H9 (cell line): Measurements from ENCODE around the gene ERC2. TPM values are rescaled to one million over a fixed set of nuclear protein-coding genes. Genes with fewer than 3 reads are reported as not detected.

ENCODE experiments used
- DNase-seq: peaks from one replicate; pipeline ENCODE4 v3.0.0-alpha.2; 2017
- H2AFZ ChIP-seq: one replicate; pipeline ENCODE4 v1.6.1; 2013; ENCODE audit warnings: mild to moderate bottlenecking, low read length, control low read depth, moderate library complexity
- H2AK5ac ChIP-seq: 2 replicates; pipeline ENCODE4 v1.6.1; 2013; ENCODE audit warnings: low read length, control low read depth, mixed read lengths; ENCODE audit not compliant: insufficient read length
- H2BK120ac ChIP-seq: one replicate; pipeline ENCODE4 v1.6.1; 2013; ENCODE audit warnings: low read depth, mild to moderate bottlenecking, low read length, control low read depth, inconsistent platforms; ENCODE audit not compliant: poor library complexity, severe bottlenecking
- H2BK12ac ChIP-seq: 2 replicates; pipeline ENCODE4 v1.6.1; 2013; ENCODE audit warnings: low read length, control low read depth, mixed read lengths, low read depth; ENCODE audit not compliant: insufficient read length
- H2BK15ac ChIP-seq: 2 replicates; pipeline ENCODE4 v1.6.1; 2013; ENCODE audit warnings: low read depth, low read length, control low read depth
- H2BK20ac ChIP-seq: one replicate; pipeline ENCODE4 v1.6.1; 2013; ENCODE audit warnings: low read depth, mild to moderate bottlenecking, low read length, control low read depth, inconsistent platforms; ENCODE audit not compliant: poor library complexity, severe bottlenecking
- H2BK5ac ChIP-seq: 2 replicates; pipeline ENCODE4 v1.6.1; 2013; ENCODE audit warnings: low read length, control low read depth, mixed read lengths; ENCODE audit not compliant: insufficient read length
- H3K14ac ChIP-seq: 2 replicates; pipeline ENCODE4 v1.6.1; 2013; ENCODE audit warnings: low read length, control low read depth; ENCODE audit not compliant: insufficient read depth
- H3K18ac ChIP-seq: 2 replicates; pipeline ENCODE4 v1.6.1; 2013; ENCODE audit warnings: low read depth, mild to moderate bottlenecking, mixed read lengths, low read length, control low read depth; ENCODE audit not compliant: insufficient read length
- H3K23ac ChIP-seq: 2 replicates; pipeline ENCODE4 v1.6.1; 2013; ENCODE audit warnings: low read length, control low read depth, mixed read lengths, low read depth; ENCODE audit not compliant: insufficient read length
- H3K23me2 ChIP-seq: 2 replicates; pipeline ENCODE4 v1.6.1; 2013; ENCODE audit warnings: low read depth, mild to moderate bottlenecking, mixed read lengths, low read length, control low read depth; ENCODE audit not compliant: insufficient read length, poor library complexity, severe bottlenecking
- H3K27ac ChIP-seq: 2 replicates; pipeline ENCODE4 v1.5.1; 2013; ENCODE audit warnings: low read length, control low read depth, mixed read lengths, low read depth; ENCODE audit not compliant: insufficient read length
- H3K27me3 ChIP-seq: 2 replicates; pipeline ENCODE4 v1.6.1; 2013; ENCODE audit warnings: low read length, control low read depth, inconsistent platforms; ENCODE audit not compliant: insufficient read depth
- H3K4ac ChIP-seq: 2 replicates; pipeline ENCODE4 v1.6.1; 2013; ENCODE audit warnings: low read depth, mild to moderate bottlenecking, control low read depth, inconsistent platforms, low read length, moderate library complexity
- H3K4me1 ChIP-seq: 2 replicates; pipeline ENCODE4 v1.6.1; 2013; ENCODE audit warnings: low read length, control low read depth, inconsistent platforms; ENCODE audit not compliant: insufficient read depth
- H3K4me2 ChIP-seq: 2 replicates; pipeline ENCODE4 v1.6.1; 2013; ENCODE audit warnings: low read length, control low read depth, mixed read lengths; ENCODE audit not compliant: insufficient read length, insufficient read depth
- H3K56ac ChIP-seq: 2 replicates; pipeline ENCODE4 v1.6.1; 2013; ENCODE audit warnings: low read depth, mild to moderate bottlenecking, mixed read lengths, low read length, control low read depth; ENCODE audit not compliant: insufficient read length
- H3K79me1 ChIP-seq: 2 replicates; pipeline ENCODE4 v1.6.1; 2013; ENCODE audit warnings: low read depth, mild to moderate bottlenecking, moderate library complexity, low read length, control low read depth, inconsistent platforms; ENCODE audit not compliant: insufficient read depth, poor library complexity, severe bottlenecking
- H3K79me2 ChIP-seq: 2 replicates; pipeline ENCODE4 v1.6.1; 2013; ENCODE audit warnings: low read length, control low read depth, inconsistent platforms; ENCODE audit not compliant: insufficient read depth
- H3K9ac ChIP-seq: 2 replicates; pipeline ENCODE4 v1.6.1; 2013; ENCODE audit warnings: low read length, control low read depth, mixed read lengths; ENCODE audit not compliant: insufficient read length; ENCODE audit errors: extremely low read depth
- H3K9me3 ChIP-seq: one replicate; pipeline ENCODE4 v1.6.1; 2013; ENCODE audit warnings: low read depth, low read length, inconsistent platforms; ENCODE audit not compliant: control insufficient read depth
- H3T11ph ChIP-seq: one replicate; pipeline ENCODE4 v1.6.1; 2013; ENCODE audit warnings: mild to moderate bottlenecking, low read length, control low read depth, inconsistent platforms
- H4K20me1 ChIP-seq: one replicate; pipeline ENCODE4 v1.6.1; 2013; ENCODE audit not compliant: control insufficient read depth, insufficient read length, insufficient read depth
- H4K5ac ChIP-seq: 2 replicates; pipeline ENCODE4 v1.6.1; 2013; ENCODE audit warnings: low read depth, mild to moderate bottlenecking, mixed read lengths, low read length, control low read depth; ENCODE audit not compliant: insufficient read length
- H4K8ac ChIP-seq: replicated peaks from 2 replicates; pipeline ENCODE4 v1.6.1; 2013; ENCODE audit warnings: low read length, control low read depth, mixed read lengths, low read depth; ENCODE audit not compliant: insufficient read length
- H4K91ac ChIP-seq: 2 replicates; pipeline ENCODE4 v1.6.1; 2013; ENCODE audit warnings: low read depth, mild to moderate bottlenecking, moderate library complexity, mixed read lengths, low read length, control low read depth; ENCODE audit not compliant: insufficient read length
- H3K27ac Mint-ChIP-seq, 3 experiments: 2 replicates in 2 of 3; 3 replicates in 1 of 3; pipeline ENCODE4 v1.8.0; 2020 to 2021; ENCODE audit warnings: mixed read lengths in 3 of 3, mild to moderate bottlenecking in 1 of 3, moderate library complexity in 1 of 3
- H3K27me3 Mint-ChIP-seq: 2 replicates; pipeline ENCODE4 v1.8.0; 2021; ENCODE audit warnings: low read depth, mild to moderate bottlenecking, moderate library complexity, mixed read lengths
- H3K36me3 Mint-ChIP-seq, 3 experiments: 2 replicates in 2 of 3; 3 replicates in 1 of 3; pipeline ENCODE4 v1.8.0; 2020 to 2021; ENCODE audit warnings: low read depth in 3 of 3, mixed read lengths in 3 of 3; ENCODE audit not compliant: insufficient read depth in 1 of 3
- H3K4me1 Mint-ChIP-seq, 2 experiments: 2 replicates each; pipeline ENCODE4 v1.8.0; 2020; ENCODE audit warnings: mixed read lengths in 2 of 2
- H3K4me3 Mint-ChIP-seq, 2 experiments: 2 replicates in 1 of 2; 3 replicates in 1 of 2; pipeline ENCODE4 v1.8.0; 2020 to 2021; ENCODE audit warnings: mild to moderate bottlenecking in 2 of 2, mixed read lengths in 2 of 2, moderate library complexity in 1 of 2
- H3K9me3 Mint-ChIP-seq, 2 experiments: 2 replicates in 1 of 2; 3 replicates in 1 of 2; pipeline ENCODE4 v1.8.0; 2020; ENCODE audit warnings: mild to moderate bottlenecking in 2 of 2, mixed read lengths in 2 of 2, moderate library complexity in 1 of 2
- WGBS: extraction: QIAGEN DNeasy Blood & Tissue Kit; methylation state at CpG from one replicate; pipeline ENCODE4 v1.1.7; 2013; ENCODE audit warnings: missing lambda C conversion rate, low lambda C conversion rate, mixed read lengths; ENCODE audit not compliant: insufficient read length; ENCODE audit errors: extremely low coverage; 5-methylcytosine and 5-hydroxymethylcytosine counted together
- total RNA-seq: library from RNA; stranded (reverse); gene quantifications from 2 replicates; pipeline ENCODE4 v1.2.1, GENCODE V29; 2021
- TF ChIP-seq, protein P1 (sequence below): fragments of 200-600 bp; sonication (generic); conservative IDR thresholded peaks from 3 replicates; pipeline ENCODE4 v1.8.0; 2021; ENCODE audit warnings: antibody characterized with exemption, mild to moderate bottlenecking

Gene ERC2
- total RNA-seq, 1 experiment from 2014 or later, result 15.4 TPM

DNA sequence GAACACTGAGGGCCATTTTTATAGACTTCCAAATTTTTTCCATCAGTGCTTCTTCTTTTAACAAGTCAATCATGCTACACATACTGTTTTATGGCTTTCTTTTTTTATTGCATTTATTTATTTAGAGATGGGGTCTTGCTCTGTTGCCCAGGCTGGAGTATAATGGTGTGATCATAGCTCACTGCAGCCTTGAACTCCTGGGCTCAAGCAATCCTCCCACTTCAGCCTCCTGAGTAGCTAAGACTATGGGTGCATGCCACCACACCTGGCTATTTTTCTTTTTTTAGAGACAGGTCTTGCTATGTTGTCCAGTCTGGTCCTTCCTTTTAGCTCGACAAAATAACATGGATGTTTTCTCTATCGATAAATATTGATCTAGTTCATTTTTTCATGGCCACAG lies 555.4 kb downstream of the ERC2 start:
- Histone ChIP-seq H4K91ac (no peak overlapping the region), H4K8ac (no peak overlapping the region), H2BK15ac (no peak overlapping the region), H4K5ac (no peak overlapping the region), H4K20me1 (no peaks in the 10 kb centered on the region), H3K23ac (no peak overlapping the region), H2AK5ac (no peak overlapping the region), H3K79me1 (no peaks in the 10 kb centered on the region), H2BK12ac (no peak overlapping the region), H3K9me3 (no peaks in the 10 kb centered on the region), H2BK5ac (no peak overlapping the region), H3K14ac (no peak overlapping the region), H3K9ac (no peak overlapping the region), H3T11ph (no peak overlapping the region), H3K56ac (no peak overlapping the region), H2BK20ac (no peak overlapping the region), H2AFZ (no peak overlapping the region), H3K4ac (no peak overlapping the region), H3K4me1 (no peaks in the 10 kb centered on the region), H2BK120ac (no peak overlapping the region), H3K4me2 (no peak overlapping the region), H3K18ac (no peak overlapping the region), H3K27me3 (no peaks in the 10 kb centered on the region), H3K23me2 (no peaks in the 10 kb centered on the region), H3K79me2 (no peaks in the 10 kb centered on the region), H3K27ac (no peak overlapping the region)
- DNase-seq, result no peak
- Mint-ChIP-seq H3K27ac (no peak overlapping the region), H3K27me3 (no peaks in the 10 kb centered on the region), H3K9me3 (no peaks in the 10 kb centered on the region), H3K4me3 (no peak overlapping the region), H3K36me3 (no peaks in the 10 kb centered on the region), H3K4me1 (no peaks in the 10 kb centered on the region)
- no CpG with 5 or more reads among the region's 2 CpGs for WGBS
- TF ChIP-seq, protein P1, sequence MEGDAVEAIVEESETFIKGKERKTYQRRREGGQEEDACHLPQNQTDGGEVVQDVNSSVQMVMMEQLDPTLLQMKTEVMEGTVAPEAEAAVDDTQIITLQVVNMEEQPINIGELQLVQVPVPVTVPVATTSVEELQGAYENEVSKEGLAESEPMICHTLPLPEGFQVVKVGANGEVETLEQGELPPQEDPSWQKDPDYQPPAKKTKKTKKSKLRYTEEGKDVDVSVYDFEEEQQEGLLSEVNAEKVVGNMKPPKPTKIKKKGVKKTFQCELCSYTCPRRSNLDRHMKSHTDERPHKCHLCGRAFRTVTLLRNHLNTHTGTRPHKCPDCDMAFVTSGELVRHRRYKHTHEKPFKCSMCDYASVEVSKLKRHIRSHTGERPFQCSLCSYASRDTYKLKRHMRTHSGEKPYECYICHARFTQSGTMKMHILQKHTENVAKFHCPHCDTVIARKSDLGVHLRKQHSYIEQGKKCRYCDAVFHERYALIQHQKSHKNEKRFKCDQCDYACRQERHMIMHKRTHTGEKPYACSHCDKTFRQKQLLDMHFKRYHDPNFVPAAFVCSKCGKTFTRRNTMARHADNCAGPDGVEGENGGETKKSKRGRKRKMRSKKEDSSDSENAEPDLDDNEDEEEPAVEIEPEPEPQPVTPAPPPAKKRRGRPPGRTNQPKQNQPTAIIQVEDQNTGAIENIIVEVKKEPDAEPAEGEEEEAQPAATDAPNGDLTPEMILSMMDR, result no peak
